Astrocyte of the spinal cord (primary cell): Measurements from ENCODE around the gene AKNAD1.
"Not testable (repeated sequence)": the region's sequence is repeated elsewhere in the genome, so short reads cannot be mapped to it uniquely, and the experiment has no call there.

Source experiments
- DNase-seq: peaks from one replicate; pipeline ENCODE4 v3.0.0; 2011; ENCODE audit warnings: low read depth, low spot score
- H3K4me3 ChIP-seq: 2 replicates; pipeline ENCODE4 v1.5.1; 2011; ENCODE audit warnings: low read depth, mild to moderate bottlenecking, low read length, moderate library complexity
- in situ Hi-C: cut with HindIII; loops from 2 replicates; pipeline ENCODE4 v1.10.0; 2017; ENCODE audit warnings: low sequenced_read_pairs
- TF ChIP-seq, protein P1 (sequence below): IDR thresholded peaks from 2 replicates; pipeline ENCODE4 v1.5.1; 2012; ENCODE audit warnings: low read depth, mild to moderate bottlenecking, low read length, inconsistent platforms

Gene AKNAD1

DNA sequence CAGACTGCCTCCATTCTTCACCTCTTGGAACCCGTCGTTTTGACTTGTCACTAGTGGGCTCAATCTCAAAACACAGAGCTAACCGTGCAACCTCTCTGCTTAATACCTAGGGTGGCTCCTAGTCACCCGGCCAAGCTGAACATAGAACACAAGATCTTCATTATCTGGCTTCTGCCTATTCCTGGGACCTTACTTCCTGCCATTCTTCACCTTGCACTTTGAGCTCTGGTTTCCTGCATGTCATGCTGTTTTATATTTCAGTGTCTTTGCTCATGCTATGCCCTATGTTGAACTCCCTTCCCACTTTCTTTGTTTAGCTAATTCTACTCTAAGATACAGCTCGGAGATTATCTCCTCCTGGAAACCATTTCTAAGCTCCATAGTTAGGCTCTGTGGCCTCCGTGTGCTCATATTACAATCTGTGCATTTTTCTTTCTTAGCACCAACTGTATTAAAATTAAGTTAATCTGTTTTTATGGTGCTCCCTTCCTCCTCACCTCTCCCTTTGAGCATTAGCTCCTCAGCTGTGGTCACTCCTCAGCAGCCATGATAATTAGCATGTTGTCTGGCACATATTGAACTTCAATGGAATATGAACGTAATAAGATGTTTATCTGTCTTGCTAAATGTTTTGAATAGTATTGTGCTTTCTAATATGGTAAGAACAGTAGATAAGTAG lies 33.0 kb upstream of the AKNAD1 start:
- DNase-seq, result no peak
- in situ Hi-C loops, result no loop called here
- no peak overlapping the region for H3K4me3 ChIP-seq
- TF ChIP-seq, protein P1, sequence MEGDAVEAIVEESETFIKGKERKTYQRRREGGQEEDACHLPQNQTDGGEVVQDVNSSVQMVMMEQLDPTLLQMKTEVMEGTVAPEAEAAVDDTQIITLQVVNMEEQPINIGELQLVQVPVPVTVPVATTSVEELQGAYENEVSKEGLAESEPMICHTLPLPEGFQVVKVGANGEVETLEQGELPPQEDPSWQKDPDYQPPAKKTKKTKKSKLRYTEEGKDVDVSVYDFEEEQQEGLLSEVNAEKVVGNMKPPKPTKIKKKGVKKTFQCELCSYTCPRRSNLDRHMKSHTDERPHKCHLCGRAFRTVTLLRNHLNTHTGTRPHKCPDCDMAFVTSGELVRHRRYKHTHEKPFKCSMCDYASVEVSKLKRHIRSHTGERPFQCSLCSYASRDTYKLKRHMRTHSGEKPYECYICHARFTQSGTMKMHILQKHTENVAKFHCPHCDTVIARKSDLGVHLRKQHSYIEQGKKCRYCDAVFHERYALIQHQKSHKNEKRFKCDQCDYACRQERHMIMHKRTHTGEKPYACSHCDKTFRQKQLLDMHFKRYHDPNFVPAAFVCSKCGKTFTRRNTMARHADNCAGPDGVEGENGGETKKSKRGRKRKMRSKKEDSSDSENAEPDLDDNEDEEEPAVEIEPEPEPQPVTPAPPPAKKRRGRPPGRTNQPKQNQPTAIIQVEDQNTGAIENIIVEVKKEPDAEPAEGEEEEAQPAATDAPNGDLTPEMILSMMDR, result no peak

DNA sequence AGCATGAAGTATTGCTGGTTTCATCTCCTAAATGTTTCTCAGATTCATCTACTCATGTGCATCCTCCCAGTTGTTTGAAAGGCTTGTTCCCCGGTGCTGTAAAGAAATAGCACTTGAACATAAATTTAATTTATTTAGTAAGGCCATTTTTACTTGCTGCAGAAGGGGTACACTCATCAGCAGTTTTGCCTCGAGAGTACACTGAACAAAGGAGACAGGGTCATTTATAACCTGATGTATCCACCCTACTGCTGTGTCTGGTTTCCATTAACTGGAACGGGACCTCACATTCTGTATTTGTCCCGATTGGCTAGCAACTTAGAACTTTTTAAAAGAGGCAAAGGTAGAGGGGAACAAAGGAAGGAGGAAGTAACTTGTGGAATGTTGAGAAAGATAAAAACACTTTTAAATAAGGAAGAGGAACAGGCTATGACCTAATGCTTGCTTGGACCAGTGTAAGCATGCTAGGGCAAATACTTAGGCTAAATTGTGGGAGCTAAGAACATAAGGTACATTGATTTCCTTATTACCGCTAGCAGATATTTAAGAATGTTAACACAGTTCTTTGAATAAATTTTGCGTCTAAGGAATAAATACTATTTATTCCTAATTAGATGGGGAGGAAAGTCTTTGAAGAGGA lies 32.2 kb upstream of the AKNAD1 start:
- H3K4me3 ChIP-seq, DNase-seq, in situ Hi-C loops: not testable (repeated sequence)

DNA sequence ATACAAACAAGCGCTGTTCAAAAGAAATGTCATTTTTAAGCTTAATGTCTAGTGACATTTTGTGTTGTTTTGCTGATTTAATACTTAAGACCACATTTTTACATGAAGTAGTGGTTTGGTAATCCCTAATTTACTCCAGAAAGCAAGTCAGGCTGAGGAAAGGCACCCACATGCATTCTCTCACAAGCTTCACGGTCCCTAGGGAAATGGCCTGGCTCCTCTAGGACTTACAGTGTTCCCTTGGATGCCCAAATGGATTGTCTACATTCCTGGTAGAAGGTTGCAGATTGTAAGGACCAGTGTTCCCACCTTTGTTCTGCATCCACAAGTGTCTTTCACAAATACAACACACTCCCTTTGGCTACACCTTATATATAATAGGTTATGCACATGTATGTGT lies 29.4 kb upstream of the AKNAD1 start:
- H3K4me3 ChIP-seq, result no peak overlapping the region
- TF ChIP-seq, protein P1, result no peak
- no peak for DNase-seq
- in situ Hi-C loops, result no loop called here

DNA sequence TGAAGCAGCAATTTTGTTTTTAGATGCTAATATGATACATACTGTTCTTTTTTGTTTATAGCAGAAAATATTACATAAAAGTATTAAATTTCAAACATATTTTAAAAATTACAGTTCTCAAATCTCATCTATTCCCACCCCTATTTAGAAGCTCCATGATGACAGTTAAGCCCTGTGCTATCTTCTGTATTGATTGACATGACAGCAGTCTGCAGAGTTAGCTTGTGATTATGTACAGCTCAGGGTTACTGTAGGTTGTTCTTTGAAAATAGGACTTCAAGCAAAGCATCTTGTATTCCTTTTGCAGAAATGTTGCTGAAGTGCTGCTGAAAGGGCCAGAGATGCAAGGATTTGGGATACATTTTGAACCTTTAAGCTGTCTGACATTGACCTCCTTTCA lies 28.1 kb upstream of the AKNAD1 start:
- TF ChIP-seq, protein P1, result no peak
- H3K4me3 ChIP-seq, result no peak overlapping the region
- DNase-seq, result no peak
- in situ Hi-C loops, result no loop called here

DNA sequence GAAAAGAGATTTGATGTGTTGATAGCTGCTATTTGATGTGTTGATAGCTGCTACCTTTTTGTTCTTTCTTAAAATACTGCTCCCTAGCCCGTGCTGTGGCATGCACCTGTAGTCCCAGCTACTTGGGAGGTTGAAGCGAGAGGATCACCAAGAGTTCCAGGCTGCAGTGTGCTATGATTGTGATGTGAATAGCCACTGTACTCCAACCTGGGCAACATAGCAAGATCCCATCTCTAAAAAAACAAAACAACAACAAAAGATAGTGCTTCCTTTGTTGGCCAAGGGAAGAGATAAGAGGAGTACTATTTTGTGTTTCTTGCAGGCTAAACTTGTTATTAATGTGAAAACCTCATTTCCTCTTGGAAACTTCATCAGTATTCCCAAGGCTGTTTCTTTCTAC lies 25.9 kb upstream of the AKNAD1 start:
- in situ Hi-C loops, result no loop called here
- TF ChIP-seq, protein P1, result no peak
- no peak for DNase-seq
- no peak overlapping the region for H3K4me3 ChIP-seq

DNA sequence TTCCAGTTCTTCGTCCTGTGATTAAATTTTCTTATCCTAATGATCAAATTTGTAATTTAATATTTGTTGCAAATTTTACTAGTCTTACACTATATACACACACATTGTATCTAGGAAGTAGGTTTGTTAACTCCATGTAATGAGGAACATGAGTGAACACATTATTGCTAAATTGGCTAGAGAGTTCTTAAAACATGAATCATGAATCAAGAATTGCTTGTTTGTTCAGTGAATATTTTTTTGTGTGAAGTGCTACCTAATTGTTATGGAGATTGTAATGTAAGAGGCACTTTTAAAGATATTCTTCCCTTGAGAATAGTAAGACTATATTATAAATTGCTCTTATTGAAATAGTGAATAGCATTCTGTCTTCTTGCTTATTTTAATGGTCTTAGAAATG lies 24.5 kb upstream of the AKNAD1 start:
- TF ChIP-seq, protein P1, result no peak
- DNase-seq, result no peak
- in situ Hi-C loops, result no loop called here
- H3K4me3 ChIP-seq, result no peak overlapping the region

DNA sequence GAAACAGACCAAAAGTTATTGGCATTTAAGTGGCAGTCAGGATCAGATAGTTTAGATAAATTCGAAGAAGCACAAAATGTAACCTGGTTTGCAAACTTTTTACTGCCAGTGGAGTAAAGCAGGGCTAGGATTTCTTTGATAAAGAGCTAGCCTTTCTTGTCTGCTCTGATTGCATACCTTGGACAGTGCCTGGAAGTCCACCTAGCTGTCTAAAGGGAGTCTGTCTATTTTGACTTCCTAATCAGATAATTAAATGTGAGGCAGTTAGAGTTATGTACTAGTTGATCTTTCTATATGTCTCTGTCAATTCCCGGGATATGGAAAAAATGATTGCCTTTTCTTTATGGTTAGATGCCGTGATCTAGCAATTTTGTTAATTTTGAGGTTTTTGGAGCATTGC lies 24.0 kb upstream of the AKNAD1 start:
- H3K4me3 ChIP-seq, result no peak overlapping the region
- in situ Hi-C loops, result no loop called here
- DNase-seq, result no peak
- TF ChIP-seq, protein P1, result no peak
